AG09319 (cell line): Measurements from ENCODE around the gene HS2ST1.
"Not testable (repeated sequence)": the region's sequence is repeated elsewhere in the genome, so short reads cannot be mapped to it uniquely, and the experiment has no call there.

Source experiments
- DNase-seq: peaks from one replicate; pipeline ENCODE4 v3.0.0-alpha.2; 2010; ENCODE audit warnings: low read depth; ENCODE audit errors: extremely low read depth
- CTCF ChIP-seq: IDR thresholded peaks from 2 replicates; pipeline ENCODE4 v1.5.1; 2011; ENCODE audit warnings: low read depth, mild to moderate bottlenecking, inconsistent platforms, low read length, moderate library complexity

The HS2ST1 gene

GRCh38 chr1:86988835-86989234, 74.4 kb downstream of the HS2ST1 start:
- no peak for TF ChIP-seq CTCF
- DNase-seq = no peak

GRCh38 chr1:86989690-86990089, 75.3 kb downstream of the HS2ST1 start:
- not testable (repeated sequence) for DNase-seq

GRCh38 chr1:86990826-86991225, 76.4 kb downstream of the HS2ST1 start:
- DNase-seq = no peak
- TF ChIP-seq CTCF = no peak

DNA sequence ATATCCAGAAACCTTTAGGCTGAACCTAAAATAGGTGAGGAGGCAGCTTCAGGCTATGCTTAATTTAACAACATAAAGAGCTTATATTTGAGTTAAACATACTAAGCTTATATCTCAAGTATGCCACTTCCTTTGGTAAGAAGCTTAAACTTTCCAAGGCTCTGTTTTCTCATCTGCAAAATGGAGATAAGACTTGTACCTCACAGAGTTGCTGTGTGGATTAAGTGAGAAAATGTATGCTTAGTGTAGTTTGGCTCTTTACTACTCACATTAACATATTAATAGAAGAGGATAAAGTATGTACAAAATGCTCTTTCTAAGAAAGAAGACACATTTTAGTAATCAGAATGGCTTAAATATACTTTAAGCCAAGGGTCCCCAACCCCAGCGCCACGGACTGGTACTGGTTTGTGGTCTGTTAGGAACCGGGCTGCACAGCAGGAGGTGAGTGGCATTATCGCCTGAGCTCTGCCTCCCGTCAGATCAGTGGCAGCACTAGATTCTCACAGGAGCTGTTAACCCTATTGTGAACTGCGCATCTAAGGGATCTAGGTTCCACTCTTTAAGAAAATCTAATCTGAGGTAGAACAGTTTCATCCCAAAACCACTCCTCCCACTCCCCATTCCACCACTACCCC, 77.2 kb downstream of the HS2ST1 start:
- no peak for TF ChIP-seq CTCF
- no peak for DNase-seq

- no peak for TF ChIP-seq CTCF
- DNase-seq = no peak
These were observed 78.4 kb downstream of the HS2ST1 start for GRCh38 chr1:86992861-86993260.

- no peak for TF ChIP-seq CTCF
- no peak for DNase-seq
These were observed 79.0 kb downstream of the HS2ST1 start for GRCh38 chr1:86993269-86993985.

GRCh38 chr1:86994061-86994460, 79.6 kb downstream of the HS2ST1 start:
- TF ChIP-seq CTCF = no peak
- DNase-seq = no peak

DNA sequence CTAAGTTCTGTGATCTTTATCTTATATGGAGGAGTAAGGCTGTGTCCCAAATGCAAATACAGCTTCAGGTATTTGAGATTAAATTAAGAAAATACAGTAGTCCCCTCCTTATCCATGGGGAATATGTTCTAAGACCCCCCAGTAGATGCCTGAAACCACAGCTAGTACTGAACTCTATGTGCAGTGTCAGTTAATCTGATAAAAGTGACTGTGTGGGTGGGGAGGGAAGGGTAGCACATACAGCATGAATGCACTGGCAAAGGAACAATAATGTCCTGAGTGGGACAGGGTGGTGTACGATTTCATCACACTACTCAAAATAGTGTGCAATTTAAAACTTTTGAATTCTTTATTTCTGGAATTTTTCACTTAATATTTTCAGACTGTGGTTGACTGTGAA, 83.1 kb downstream of the HS2ST1 start:
- TF ChIP-seq CTCF = no peak
- DNase-seq = no peak
